H1 (cell line): ENCODE measurements around the gene PHF10. TPM values are rescaled to one million over a fixed set of nuclear protein-coding genes. Genes with fewer than 3 reads are reported as not detected.

ENCODE experiments used
- BACH1 ChIP-seq: IDR thresholded peaks from 2 replicates; pipeline ENCODE4 v1.6.1; 2012; ENCODE audit warnings: low read length, improper control_type of control experiment
- BCL11A ChIP-seq, 2 experiments: IDR thresholded peaks; one replicate each; pipeline ENCODE4 v1.6.1; 2011; ENCODE audit warnings: low read depth in 2 of 2, low read length in 2 of 2, mild to moderate bottlenecking in 2 of 2
- CHD1 ChIP-seq: IDR thresholded peaks from 2 replicates; pipeline ENCODE4 v1.6.1; 2012; ENCODE audit warnings: low read depth, low read length, improper control_type of control experiment
- CREB1 ChIP-seq: IDR thresholded peaks from 2 replicates; pipeline ENCODE4 v1.6.1; 2012; ENCODE audit warnings: inconsistent platforms
- HDAC2 ChIP-seq, 2 experiments: fragments of 300-600 bp in 1 of 2; sonication (generic) in 1 of 2; IDR thresholded peaks; 2 replicates each; pipeline ENCODE4 v1.6.1; 2011 to 2012; ENCODE audit warnings: low read depth in 2 of 2, low read length in 2 of 2, mild to moderate bottlenecking in 2 of 2, moderate library complexity in 2 of 2, borderline replicate concordance in 1 of 2, inconsistent platforms in 1 of 2
- JUND ChIP-seq: IDR thresholded peaks from 2 replicates; pipeline ENCODE4 v1.6.1; 2011; ENCODE audit warnings: mild to moderate bottlenecking, improper control_type of control experiment, low read length
- KDM5A ChIP-seq: fragments of 200-600 bp; IDR thresholded peaks from 2 replicates; pipeline ENCODE4 v1.7.1; 2012; ENCODE audit warnings: mild to moderate bottlenecking, low read length, inconsistent platforms, mixed read lengths
- POLR2AphosphoS5 ChIP-seq: IDR thresholded peaks from 2 replicates; pipeline ENCODE4 v1.6.1; 2011; ENCODE audit warnings: low read depth, low read length
- RFX5 ChIP-seq: IDR thresholded peaks from 2 replicates; pipeline ENCODE4 v1.6.1; 2011; ENCODE audit warnings: low read depth, low read length, improper control_type of control experiment, borderline replicate concordance
- SRF ChIP-seq: IDR thresholded peaks from 2 replicates; pipeline ENCODE4 v1.6.1; 2011; ENCODE audit warnings: mild to moderate bottlenecking, low read depth, low read length, moderate library complexity
- TBP ChIP-seq: IDR thresholded peaks from 2 replicates; pipeline ENCODE4 v1.6.1; 2011; ENCODE audit warnings: low read depth, low read length, improper control_type of control experiment
- polyA plus RNA-seq, 7 experiments: library from polyadenylated mRNA; depleted of rRNA in 3 of 7; stranded (reverse) in 5 of 7; unstranded in 2 of 7; fragments of >200 nt in 5 of 7; fragments of 200-250 nt in 2 of 7; gene quantifications; 1 replicate in 5 of 7; 2 replicates in 1 of 7; 4 replicates in 1 of 7; pipeline versions ENCODE4 v1.2.1 to v1.2.3, GENCODE V29; 2011 to 2013; ENCODE audit warnings: missing spikeins in 2 of 7, mixed read lengths in 2 of 7
- total RNA-seq: library from RNA; stranded (reverse); fragmentation: NEBNext Ultra II Directional; extraction: Animal tissue kit (Norgen Biotek cat#: 25700); gene quantifications from 2 replicates; pipeline ENCODE4 v1.2.1, GENCODE V29; 2021
- TF ChIP-seq, protein P1 (sequence below): fragments of 300-600 bp; sonication (generic); IDR thresholded peaks from 2 replicates; pipeline ENCODE4 v1.7.1; 2012; ENCODE audit warnings: low read length, moderate library complexity, mild to moderate bottlenecking, inconsistent platforms; ENCODE audit not compliant: insufficient replicate concordance

The PHF10 gene
- total and polyA plus RNA-seq, 2 of the 8 experiments (the other 6 are each of a cell fraction or from before 2014, with no cell fraction given) = 15.6 to 51.1 TPM

DNA sequence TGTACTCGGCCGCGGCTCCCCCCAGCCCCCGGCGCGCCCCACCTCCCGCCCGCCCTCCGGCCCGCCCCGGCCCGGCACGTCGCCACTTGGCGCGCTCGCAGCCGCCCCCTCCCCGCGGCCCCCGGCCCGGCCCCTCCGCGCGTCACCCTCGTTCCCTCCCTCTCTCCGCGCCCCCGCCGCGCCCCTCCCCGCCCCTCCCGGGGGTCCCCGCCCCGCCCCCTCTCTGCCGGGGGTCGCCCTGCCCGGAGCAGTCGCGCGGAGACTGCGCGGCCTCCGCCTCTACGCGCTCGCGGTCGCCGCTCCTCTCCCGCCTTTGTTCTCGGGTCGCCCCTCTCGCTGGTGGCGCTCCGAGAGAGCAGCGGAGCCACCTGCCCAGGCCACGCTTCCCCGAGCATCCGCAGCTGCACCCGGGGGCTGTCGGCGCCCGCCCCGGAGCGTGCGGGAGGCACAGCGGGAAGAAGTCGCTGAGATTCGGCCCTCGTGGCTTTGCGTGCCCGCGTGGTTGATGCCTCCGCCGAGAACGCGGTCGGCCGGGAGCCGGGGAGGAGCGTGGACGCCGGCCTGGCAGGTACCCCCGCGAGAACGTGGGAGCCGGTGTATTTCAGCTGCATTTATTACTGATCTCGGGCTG lies at the start of gene PHF10 (continued):
- no peak for TF ChIP-seq KDM5A
- TF ChIP-seq BACH1 = no peak
- no peak for TF ChIP-seq HDAC2 (IDR thresholded peaks at IDR 0.05; ENCODE audit: borderline replicate concordance in 1 of 2, low read depth in 2 of 2, low read length in 2 of 2)
- TF ChIP-seq, protein P1, sequence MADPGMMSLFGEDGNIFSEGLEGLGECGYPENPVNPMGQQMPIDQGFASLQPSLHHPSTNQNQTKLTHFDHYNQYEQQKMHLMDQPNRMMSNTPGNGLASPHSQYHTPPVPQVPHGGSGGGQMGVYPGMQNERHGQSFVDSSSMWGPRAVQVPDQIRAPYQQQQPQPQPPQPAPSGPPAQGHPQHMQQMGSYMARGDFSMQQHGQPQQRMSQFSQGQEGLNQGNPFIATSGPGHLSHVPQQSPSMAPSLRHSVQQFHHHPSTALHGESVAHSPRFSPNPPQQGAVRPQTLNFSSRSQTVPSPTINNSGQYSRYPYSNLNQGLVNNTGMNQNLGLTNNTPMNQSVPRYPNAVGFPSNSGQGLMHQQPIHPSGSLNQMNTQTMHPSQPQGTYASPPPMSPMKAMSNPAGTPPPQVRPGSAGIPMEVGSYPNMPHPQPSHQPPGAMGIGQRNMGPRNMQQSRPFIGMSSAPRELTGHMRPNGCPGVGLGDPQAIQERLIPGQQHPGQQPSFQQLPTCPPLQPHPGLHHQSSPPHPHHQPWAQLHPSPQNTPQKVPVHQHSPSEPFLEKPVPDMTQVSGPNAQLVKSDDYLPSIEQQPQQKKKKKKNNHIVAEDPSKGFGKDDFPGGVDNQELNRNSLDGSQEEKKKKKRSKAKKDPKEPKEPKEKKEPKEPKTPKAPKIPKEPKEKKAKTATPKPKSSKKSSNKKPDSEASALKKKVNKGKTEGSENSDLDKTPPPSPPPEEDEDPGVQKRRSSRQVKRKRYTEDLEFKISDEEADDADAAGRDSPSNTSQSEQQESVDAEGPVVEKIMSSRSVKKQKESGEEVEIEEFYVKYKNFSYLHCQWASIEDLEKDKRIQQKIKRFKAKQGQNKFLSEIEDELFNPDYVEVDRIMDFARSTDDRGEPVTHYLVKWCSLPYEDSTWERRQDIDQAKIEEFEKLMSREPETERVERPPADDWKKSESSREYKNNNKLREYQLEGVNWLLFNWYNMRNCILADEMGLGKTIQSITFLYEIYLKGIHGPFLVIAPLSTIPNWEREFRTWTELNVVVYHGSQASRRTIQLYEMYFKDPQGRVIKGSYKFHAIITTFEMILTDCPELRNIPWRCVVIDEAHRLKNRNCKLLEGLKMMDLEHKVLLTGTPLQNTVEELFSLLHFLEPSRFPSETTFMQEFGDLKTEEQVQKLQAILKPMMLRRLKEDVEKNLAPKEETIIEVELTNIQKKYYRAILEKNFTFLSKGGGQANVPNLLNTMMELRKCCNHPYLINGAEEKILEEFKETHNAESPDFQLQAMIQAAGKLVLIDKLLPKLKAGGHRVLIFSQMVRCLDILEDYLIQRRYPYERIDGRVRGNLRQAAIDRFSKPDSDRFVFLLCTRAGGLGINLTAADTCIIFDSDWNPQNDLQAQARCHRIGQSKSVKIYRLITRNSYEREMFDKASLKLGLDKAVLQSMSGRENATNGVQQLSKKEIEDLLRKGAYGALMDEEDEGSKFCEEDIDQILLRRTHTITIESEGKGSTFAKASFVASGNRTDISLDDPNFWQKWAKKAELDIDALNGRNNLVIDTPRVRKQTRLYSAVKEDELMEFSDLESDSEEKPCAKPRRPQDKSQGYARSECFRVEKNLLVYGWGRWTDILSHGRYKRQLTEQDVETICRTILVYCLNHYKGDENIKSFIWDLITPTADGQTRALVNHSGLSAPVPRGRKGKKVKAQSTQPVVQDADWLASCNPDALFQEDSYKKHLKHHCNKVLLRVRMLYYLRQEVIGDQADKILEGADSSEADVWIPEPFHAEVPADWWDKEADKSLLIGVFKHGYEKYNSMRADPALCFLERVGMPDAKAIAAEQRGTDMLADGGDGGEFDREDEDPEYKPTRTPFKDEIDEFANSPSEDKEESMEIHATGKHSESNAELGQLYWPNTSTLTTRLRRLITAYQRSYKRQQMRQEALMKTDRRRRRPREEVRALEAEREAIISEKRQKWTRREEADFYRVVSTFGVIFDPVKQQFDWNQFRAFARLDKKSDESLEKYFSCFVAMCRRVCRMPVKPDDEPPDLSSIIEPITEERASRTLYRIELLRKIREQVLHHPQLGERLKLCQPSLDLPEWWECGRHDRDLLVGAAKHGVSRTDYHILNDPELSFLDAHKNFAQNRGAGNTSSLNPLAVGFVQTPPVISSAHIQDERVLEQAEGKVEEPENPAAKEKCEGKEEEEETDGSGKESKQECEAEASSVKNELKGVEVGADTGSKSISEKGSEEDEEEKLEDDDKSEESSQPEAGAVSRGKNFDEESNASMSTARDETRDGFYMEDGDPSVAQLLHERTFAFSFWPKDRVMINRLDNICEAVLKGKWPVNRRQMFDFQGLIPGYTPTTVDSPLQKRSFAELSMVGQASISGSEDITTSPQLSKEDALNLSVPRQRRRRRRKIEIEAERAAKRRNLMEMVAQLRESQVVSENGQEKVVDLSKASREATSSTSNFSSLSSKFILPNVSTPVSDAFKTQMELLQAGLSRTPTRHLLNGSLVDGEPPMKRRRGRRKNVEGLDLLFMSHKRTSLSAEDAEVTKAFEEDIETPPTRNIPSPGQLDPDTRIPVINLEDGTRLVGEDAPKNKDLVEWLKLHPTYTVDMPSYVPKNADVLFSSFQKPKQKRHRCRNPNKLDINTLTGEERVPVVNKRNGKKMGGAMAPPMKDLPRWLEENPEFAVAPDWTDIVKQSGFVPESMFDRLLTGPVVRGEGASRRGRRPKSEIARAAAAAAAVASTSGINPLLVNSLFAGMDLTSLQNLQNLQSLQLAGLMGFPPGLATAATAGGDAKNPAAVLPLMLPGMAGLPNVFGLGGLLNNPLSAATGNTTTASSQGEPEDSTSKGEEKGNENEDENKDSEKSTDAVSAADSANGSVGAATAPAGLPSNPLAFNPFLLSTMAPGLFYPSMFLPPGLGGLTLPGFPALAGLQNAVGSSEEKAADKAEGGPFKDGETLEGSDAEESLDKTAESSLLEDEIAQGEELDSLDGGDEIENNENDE = no peak
- TF ChIP-seq CREB1 = peak; percentile 56; the same call in 1 of the 2 replicates
- no peak for TF ChIP-seq JUND
- TF ChIP-seq RFX5 = no peak
- TF ChIP-seq TBP = no peak
- peak; percentile 86 for TF ChIP-seq POLR2AphosphoS5
- no peak for TF ChIP-seq BCL11A (IDR thresholded peaks at IDR 0.05; ENCODE audit: low read depth in 2 of 2, low read length in 2 of 2)
- no peak for TF ChIP-seq SRF
- no peak for TF ChIP-seq CHD1
